Hematopoietic multipotent progenitor cell treated with erythropoietin and hydrocortisone succinate and interleukin-3 and kit ligand, for 8 days (in vitro differentiated cells): ENCODE measurements around the gene AUP1.

Source experiments
- DNase-seq: peaks from one replicate; pipeline ENCODE4 v3.0.0-alpha.2; 2015

AUP1 gene

DNA sequence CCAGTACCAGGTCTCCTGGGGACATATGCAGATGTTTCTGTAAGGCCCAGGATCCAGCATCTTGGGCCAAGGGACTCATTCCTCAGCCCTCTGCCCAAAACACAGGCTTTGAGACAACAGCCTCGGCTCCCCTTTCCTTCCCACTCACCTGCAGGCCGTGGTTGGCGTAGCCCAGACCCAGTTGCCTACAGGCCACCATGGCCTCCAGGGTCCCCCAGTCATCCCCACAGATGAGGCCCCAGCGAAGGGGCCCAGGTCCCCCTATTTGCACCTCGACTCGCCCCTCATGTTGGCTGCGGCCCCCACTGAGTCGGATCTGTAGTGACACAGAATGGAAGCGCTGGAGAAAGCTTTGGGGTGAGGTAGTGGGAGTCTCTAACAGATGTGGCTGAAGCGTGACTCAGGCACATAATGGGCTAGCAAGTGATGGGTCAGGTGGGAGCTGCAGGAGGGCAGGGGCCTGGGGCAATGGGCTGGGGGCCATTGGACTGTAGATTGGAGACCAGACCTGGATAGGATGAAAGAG lies 6.0 kb upstream of the AUP1 start:
- DNase-seq: no peak

DNA sequence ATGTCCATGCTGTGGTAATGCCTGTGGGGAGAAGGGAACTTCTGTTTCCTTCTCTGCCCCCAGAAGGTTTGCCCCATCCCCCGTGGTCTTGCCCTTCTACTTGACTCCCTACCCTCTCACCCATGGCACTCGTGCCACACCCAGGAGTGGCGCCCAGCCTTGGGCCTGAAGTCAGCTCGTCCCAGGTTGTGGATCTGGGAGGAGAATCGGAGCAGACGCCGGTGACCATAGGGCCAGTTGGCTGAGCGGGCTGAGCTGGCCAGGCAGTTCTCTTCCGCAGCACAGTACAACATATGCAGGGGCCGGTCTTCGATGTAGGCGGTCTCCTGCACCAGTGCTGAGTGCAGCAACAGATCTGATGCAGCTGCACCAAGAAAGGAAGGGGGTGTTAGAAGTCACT lies 4.9 kb upstream of the AUP1 start:
- no peak for DNase-seq

DNA sequence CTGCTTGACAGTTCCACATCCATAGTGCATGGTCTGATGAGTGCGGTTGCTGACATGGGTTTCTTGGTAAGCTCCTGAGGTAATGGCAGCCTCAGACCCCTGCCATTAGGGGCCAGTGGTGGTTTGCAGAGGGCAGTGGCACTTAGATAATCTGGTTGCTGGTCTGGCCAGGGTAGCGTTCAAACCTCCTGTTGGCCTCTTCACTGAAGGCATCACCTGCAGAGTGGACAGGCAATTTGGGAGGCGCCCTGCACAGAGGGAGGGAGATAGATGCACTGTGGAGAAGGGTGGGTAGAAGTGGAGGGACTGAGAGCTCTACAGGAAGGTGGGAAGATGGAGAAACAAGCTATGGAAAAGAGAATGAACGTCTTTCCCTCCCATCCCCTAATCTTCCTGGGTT lies 4.0 kb upstream of the AUP1 start:
- no peak for DNase-seq

DNA sequence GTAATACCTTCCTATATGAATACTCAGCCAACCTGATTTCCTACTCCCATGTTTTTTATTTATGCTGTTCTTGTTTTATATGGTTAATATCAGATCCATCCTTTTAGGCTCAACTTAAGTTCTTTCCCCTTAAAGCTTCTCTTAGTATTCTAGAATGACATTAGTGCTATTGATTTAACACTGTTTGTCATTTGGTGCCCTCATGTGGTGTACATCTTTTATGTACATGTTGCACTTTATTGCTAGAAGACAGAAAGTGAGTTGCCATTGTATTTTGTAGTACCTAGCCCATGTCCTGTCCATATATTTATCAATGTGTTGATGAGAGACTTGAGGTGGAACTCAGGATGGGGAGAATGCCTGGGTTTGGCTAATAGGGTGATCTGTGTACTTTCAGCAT lies 2.7 kb upstream of the AUP1 start:
- DNase-seq: peak; percentile 78

DNA sequence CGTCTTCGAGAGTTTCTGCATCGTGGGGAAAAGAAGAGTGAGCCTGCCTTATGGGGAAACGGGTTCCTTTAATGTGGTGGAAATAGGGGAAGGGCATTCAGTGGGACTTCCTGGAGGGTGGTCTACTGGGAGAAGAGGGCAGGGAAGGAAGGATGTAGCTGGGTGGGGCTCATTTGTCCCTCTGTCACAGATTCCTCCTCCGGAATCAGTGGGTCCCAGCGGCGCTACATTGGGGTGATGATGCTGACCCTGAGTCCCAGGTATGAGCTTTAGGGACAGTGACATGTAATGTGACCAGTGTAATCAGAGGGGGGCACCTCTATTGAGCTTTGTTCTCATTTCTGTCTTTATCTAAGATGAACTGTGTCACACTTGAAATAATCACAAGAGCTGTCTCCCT lies 2.2 kb upstream of the AUP1 start:
- no peak for DNase-seq

DNA sequence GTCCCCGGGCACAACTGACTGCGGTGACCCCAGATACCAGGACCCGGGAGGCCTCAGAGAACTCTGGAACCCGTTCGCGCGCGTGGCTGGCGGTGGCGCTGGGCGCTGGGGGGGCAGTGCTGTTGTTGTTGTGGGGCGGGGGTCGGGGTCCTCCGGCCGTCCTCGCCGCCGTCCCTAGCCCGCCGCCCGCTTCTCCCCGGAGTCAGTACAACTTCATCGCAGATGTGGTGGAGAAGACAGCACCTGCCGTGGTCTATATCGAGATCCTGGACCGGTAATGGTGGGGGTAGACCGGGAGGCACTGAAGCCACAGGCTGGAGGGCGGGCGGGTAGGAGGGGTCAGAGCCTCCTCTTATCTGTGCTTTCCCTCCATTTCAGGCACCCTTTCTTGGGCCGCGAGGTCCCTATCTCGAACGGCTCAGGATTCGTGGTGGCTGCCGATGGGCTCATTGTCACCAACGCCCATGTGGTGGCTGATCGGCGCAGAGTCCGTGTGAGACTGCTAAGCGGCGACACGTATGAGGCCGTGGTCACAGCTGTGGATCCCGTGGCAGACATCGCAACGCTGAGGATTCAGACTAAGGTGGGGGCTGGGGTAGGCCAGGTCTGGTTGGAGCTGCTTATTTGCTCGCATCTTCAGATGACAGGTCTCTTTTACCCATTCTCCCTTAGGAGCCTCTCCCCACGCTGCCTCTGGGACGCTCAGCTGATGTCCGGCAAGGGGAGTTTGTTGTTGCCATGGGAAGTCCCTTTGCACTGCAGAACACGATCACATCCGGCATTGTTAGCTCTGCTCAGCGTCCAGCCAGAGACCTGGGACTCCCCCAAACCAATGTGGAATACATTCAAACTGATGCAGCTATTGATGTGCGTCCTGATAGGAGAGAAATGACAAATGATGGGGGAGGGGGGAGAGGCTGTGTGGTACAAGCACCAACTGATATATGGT lies 1.0 kb upstream of the AUP1 start:
- peak; percentile 99 for DNase-seq

DNA sequence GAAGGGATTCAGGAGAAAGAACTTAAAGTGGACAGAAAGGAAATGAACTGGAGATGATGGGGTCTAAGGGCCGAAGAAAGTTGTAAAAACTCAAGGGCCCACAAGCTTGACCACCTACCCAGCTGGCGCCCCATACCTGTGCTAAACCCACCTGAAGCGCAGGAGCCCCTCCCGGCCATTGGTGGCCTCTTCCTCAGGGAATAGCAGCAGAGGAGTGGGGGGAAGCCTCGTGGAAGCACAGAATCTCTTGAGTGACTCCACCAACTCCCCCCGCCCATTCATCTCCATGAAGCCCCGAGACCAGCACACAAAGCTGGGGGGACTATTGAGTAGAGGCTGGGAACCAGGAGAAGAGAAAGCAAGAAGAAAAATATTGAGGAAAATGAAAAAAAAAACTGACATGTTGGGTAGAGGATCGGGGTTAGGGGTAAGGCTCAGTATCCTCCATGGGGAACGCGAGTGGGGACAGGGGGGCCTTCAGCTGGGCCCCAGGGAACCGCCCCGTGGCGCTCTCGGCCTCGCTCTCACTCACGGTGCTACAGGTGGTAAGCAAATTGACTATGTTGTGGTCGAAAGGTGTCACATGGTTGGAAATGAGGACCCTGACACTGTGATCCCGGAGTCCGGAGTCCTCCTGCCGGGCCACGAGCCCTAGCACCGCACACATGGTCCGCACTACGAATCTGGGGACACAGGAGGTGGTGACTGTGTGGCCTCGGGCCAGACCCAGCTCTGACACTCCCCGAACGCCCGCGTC lies 728 bp downstream of the AUP1 start:
- no peak for DNase-seq

DNA sequence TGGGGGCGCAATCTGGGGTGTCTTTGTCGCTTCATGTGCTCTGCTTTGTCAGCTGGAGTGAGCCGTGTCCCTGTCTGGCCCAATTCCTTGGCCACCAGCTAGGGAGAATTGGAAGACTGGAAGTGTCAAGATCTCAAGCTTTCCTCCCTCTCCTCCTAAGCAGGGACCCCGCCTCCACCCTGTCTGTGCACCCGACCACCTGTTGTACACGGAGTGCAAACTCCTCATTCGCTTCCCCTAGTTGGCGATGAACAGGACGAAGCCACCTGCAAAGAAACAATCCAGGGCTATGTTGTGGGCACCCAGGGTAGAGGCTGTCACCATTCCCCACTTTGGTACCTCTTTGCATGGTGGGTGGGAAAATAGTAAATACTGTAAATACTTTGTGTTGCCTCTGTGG lies 1.8 kb downstream of the AUP1 start:
- DNase-seq: no peak

DNA sequence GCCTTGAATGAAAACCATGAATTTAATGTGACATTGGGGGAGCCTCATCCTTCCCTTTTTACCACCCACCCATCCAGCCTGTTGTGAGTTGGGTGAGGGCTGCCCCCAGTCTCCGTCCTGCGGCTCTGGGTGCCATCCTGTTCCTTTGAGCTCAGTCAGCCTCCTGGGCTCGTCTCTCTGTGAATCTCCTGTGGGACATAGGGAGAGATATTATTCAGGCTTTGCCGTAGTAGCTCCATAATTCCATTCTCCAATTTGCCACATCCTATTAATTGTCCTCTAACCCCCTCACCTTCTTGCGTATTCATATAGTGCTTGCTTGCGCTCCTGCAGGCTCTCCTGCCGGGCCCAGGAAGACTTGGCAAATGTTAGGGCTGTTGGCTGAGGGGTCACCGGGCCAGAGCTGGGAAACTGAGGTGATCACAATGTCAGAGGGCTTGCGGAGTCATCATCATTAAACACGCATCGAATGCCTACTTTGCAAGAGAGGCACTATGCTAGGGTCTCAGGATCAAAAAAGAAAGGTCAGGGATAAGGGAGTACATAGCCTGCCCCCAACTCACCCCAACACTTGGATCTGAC lies 2.8 kb downstream of the AUP1 start:
- no peak for DNase-seq

DNA sequence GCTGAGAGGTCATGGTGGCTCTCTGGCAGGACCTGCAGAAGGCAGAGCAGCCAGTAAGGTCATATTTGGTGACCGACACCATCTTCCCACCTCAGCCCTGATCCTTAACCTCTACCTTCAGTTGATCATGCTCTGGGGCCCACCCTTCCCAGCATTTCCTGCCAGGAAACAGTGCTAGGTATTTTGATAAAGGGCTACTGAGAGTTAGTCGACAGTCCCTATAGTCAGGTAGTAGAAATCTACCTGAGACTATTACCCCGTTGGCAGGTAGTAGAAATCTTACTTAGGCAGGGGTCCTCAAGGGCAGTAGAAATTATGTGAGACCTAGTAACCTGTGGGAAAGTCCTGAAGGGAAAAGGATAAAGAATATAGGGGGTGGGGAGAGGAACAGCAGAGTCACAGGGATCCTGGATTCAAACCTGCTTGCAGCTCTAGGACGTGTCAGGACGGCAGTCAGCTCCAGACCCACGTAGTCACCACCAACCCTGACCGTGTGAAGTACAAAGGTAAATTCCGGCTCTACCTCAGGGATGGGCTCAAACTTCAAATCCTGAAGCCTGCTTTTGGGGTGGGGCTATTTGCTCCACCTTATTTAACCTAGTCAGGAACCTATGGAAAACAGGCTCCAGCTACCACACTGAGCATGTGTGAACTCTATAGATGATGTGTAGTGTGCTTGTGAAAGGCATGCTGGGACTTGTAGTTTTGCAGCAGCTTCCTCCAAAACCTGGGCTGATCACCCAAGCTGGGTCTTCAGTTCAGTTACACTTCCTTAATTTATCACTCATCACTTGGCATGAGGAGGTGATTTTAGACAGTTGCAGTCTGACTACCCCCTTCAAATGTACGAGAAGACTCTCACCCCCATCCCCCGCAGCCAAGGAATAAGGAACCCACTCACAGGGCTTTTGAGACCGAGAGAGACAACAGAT lies 3.5 kb downstream of the AUP1 start, which contains the start of gene DQX1:
DQX1 (minus strand) TSS at position 515 of the 932 bp plus-strand sequence; CDS start at position 13, 502 bp downstream.
- peak; percentile 67 for DNase-seq

DNA sequence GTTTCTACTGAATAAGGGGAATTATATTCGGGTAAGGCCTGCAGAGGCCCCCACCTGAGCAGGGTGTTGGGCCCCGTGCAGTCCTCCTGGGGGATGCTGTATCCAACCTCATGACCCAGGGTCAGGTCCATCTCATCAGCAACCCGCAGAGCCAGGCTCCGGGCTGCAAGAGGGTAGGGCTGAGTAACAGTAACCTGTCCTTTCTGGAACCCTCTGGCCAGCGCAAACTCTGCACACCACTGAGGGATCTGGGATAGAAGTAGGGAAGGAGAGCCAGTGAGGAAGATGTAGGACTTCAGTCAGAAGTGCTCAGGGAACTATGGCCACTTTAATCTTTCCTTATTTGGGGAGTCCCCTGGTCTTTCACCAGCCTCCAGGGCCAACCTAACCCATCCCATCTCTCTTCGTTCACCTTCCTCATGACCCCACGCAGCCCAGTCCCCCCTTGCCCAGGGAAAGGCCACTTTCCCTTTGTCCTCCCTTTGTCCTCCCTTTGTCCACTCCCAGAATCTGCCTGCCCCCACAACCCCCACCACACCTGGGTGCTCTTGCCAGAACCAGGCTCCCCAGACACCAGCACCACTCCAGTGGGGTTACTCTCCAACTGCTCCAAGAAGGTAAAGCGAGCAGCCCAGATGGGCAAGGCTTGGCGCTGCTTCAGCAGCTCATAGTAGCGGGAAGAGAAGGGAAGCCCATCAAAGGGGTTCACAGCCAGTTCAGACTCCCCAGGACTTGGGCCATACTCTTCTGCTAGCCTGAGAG lies 4.4 kb downstream of the AUP1 start:
- DNase-seq: no peak

DNA sequence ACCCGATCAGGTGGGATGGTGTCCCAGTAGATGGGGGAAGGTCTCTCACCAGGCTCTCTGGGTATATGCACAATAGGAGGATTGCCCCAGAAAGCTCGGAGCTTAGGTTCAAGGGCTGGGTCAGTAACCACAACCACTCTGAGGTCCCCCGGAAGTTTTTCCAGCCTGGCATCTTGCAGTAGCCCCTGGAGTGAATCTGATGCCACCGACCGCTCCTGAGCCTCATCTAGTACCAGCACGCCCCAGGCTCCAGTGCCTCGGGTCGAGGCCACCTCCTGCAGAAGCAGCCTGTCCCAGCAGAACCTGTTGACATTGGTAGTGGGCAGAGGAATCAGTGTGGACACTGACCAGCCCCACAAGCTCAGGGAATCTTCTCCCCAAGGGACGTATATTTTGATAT lies 5.5 kb downstream of the AUP1 start:
- no peak for DNase-seq

DNA sequence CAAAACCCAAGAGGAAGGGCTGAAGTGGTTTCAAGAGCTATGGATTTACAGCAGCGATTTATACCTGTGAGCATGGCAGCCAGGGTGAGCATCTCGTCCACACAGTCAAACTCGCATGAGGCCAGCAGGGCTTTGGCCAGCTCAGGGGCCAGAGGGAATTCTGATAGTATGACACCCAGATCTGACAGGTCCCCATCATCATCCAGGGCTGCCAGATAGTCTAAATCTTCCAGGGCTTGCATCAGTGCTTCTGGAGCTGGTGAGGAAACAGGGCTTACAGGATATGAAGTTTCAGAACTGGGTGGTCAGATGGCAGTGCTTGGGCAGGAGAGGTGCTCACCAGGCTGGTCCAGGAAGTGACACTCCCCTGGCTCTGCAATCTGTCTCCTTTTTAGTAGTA lies 7.0 kb downstream of the AUP1 start:
- DNase-seq: no peak

DNA sequence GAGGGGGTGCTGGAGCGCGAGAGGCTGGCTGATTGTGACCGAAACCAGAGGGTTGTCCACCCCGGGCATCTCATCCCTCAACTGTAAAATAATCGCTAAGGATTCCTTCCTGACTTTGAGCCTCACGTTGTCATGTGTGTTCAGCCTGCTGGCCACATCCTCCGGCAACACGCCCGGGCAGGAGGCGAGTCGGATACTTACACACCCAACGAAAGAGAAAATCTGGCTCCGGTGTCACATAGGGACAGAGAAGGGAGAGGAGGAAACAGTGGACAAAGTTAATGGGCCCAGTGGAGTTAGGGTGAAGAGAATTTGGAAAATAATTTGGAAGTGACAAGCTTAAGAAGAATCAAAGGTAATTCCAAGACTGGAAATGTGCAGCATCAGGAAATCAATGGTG lies 12.9 kb downstream of the AUP1 start:
- DNase-seq: no peak

DNA sequence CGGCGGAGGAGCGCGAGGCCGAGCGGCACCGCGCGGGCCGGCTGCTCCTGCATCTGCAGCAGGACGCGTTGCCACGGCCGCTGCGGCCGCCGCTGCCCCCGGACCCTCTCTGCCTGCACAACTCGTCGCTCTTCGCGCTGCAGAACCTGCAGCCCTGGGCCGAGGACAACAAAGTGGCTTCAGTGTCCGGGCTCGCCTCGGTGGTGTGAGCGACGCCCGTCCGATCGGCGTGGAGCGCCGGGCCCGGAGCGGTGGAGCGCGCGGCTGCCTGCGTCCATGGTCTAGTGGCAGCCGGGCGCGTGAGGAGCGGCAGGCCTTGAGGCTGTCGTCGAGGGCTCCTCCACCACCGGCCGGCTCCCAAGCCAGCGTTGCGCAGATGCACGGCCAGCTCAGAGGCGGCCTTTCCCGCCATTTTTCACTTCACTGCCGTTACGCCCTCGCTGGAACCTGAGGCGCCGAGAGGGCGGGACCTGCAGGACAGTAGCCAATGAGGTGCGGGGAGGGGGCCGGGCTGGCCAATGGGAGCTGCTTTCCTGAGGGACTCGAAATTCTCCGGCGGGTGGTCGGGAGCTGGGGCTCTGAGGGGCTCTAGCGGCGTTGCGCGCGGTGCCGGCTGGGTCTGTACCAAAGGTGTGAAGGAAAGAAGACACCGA lies 13.4 kb downstream of the AUP1 start:
- peak; percentile 81 for DNase-seq

DNA sequence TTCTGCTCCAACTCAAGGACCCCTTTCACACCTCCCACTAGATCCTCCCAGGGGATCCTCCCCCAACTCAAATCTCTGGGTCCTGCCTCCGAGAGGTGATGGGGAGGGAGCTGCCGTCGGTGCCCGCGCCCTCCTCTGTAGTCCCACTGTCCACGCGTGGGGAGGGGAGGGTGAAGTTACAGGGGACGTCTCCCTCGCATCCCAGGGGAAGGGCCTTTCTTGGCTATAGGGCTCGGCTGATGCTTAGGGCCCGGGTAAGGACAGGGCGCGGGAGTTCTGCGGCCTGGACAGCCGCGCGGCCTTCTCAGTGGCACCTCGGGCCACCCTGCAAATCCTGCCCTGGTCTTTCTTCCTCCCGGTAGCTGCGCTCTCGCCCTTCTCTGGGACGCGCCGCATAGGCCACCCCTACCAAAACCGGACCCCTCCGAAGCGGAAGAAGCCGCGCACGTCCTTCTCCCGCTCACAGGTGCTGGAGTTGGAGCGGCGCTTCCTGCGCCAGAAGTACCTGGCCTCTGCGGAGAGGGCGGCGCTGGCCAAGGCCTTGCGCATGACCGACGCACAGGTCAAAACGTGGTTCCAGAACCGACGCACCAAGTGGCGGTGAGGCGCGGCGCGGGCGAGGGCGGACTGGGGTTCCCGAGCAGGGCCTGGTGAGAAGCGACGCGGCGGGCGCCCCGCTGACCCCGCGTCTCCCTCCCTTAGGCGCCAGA lies 14.1 kb downstream of the AUP1 start:
- no peak for DNase-seq

DNA sequence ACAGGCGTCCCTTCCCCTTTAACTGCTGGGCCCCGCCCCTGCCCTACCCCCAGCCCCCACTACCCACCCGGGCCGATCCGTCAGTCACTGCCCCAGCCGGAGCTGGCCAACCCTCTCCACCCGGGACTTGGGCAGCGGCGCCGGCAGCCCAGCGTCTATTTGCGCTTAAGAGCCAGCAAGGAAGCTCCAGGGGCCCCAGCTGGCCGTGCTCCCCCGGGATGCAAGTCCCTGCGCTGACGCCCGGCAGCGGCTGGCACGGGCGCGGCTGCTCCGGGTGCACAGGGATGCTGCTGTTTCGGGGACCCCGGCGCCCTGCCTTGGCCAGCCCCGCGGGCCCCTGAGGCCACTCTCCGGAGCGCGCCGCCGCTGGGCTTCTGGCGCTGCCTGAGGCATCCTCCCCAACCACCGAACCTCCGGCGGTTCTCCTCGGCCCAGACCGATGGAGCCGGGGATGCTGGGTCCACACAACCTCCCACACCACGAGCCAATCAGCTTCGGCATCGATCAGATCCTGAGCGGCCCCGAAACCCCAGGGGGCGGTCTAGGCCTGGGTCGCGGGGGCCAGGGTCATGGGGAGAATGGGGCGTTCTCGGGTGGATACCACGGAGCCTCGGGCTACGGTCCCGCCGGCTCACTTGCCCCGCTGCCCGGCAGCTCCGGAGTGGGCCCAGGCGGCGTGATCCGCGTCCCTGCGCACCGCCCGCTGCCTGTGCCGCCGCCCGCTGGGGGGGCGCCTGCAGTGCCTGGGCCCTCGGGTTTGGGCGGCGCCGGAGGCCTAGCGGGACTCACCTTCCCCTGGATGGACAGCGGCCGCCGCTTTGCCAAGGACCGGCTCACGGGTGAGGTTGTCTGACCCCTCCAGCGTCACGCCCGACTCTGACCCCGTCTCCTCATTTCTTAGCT lies 14.9 kb downstream of the AUP1 start, which contains the start of gene TLX2:
TLX2 (plus strand) TSS at position 83 of the 903 bp plus-strand sequence; CDS start at position 440, 357 bp downstream.
- DNase-seq: no peak

DNA sequence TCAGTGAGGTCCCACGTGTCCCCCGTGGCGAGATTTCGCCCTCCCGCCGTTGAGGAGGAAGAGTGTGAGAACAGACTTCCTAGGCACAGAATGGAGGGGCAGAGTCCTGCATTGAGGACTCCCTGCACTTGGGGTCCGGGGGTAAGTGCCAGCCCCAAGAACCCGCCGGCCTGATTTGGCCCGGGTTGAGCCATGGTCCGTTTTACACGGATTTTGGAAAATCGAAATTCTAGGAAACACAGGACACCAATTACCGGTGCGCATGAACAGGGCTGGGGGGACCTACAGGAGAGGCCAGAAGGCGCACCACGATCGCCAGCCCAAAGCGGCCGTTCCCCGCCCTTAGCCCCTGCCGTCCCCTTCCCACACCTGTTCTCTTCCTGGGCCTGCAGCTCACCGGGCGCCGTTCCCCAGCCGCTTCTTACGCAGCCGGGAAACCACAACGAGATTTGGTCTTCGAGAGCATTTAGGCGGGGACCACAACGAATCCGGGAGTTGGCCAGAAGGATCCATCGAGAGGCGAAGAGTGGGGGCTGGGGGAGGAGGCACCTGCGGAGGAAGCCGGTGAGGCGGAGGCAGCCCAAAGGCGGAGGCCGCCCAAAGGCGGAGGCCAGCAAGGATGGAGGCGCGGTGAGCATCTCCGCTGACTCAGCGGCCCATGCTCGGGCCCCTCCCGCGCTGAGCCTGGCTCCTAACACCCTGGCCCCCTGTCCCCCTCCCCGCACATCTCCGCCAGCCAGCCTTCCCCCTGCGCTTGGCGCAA lies 15.7 kb downstream of the AUP1 start:
- DNase-seq: no peak
